Islet of Langerhans (tissue), 1 donor: Measurements from ENCODE around the gene SLTM.
"Not testable (repeated sequence)": the region's sequence is repeated elsewhere in the genome, so short reads cannot be mapped to it uniquely, and the experiment has no call there.

ENCODE experiments used
- FAIRE-seq: peaks from one replicate; lab custom pipeline; 2011; peaks lifted over from hg19 to GRCh38; lab: Jason Lieb, UNC

The SLTM gene

GRCh38 chr15:58926823-58927222 lies 6.7 kb downstream of the SLTM start:
- no peak for FAIRE-seq

- no peak for FAIRE-seq
These were observed 9.2 kb downstream of the SLTM start for GRCh38 chr15:58924327-58924726.

- no peak for FAIRE-seq
These were observed 9.7 kb downstream of the SLTM start for GRCh38 chr15:58923696-58924300.

- FAIRE-seq: no peak
These were observed 10.2 kb downstream of the SLTM start for GRCh38 chr15:58923284-58923683.

- FAIRE-seq: no peak
These were observed 12.2 kb downstream of the SLTM start for GRCh38 chr15:58921267-58921790.

- not testable (repeated sequence) for FAIRE-seq
These were observed 13.0 kb downstream of the SLTM start for GRCh38 chr15:58920447-58920846.

GRCh38 chr15:58919232-58919631 lies 14.2 kb downstream of the SLTM start:
- no peak for FAIRE-seq

- no peak for FAIRE-seq
These were observed 15.2 kb downstream of the SLTM start for GRCh38 chr15:58918239-58918638.

- FAIRE-seq: not testable (repeated sequence)
These were observed 15.8 kb downstream of the SLTM start for GRCh38 chr15:58917613-58918129.

GRCh38 chr15:58916962-58917361 lies 16.5 kb downstream of the SLTM start:
- FAIRE-seq: no peak

GRCh38 chr15:58910456-58910855 lies 23.0 kb downstream of the SLTM start:
- FAIRE-seq: no peak

- no peak for FAIRE-seq
These were observed 23.9 kb downstream of the SLTM start for GRCh38 chr15:58909616-58910015.

- no peak for FAIRE-seq
These were observed 24.7 kb downstream of the SLTM start for GRCh38 chr15:58908550-58909309.

GRCh38 chr15:58900631-58901030 lies 32.8 kb downstream of the SLTM start:
- no peak for FAIRE-seq

- peak; percentile 21 for FAIRE-seq
These were observed 35.3 kb downstream of the SLTM start for GRCh38 chr15:58898150-58898680.

- no peak for FAIRE-seq
These were observed 44.1 kb downstream of the SLTM start for GRCh38 chr15:58889363-58889762.

- FAIRE-seq: no peak
These were observed 46.6 kb downstream of the SLTM start for GRCh38 chr15:58886921-58887320.

GRCh38 chr15:58883926-58884325 lies 49.6 kb downstream of the SLTM start:
- not testable (repeated sequence) for FAIRE-seq

- FAIRE-seq: no peak
These were observed 51.2 kb downstream of the SLTM start for GRCh38 chr15:58882243-58882642.

GRCh38 chr15:58880320-58880719 lies 53.2 kb downstream of the SLTM start:
- FAIRE-seq: no peak

GRCh38 chr15:58877999-58878825 lies 55.3 kb downstream of the SLTM start:
- FAIRE-seq: no peak
